Stomach (tissue), 4 donors: ENCODE measurements around the gene TMEM209.

Experiments used
- CTCF ChIP-seq, 7 experiments: fragments of 450-650 bp in 4 of 7; fragments of 200-600 bp in 3 of 7; sonication (generic) in 3 of 7; IDR thresholded peaks; one replicate each; pipeline ENCODE4 v1.5.1; 2016 to 2019; ENCODE audit warnings: antibody characterized with exemption in 7 of 7, control low read depth in 2 of 7, mild to moderate bottlenecking in 1 of 7
- POLR2A ChIP-seq, 4 donors: fragments of 450-650 bp; IDR thresholded peaks; one replicate each; pipeline ENCODE4 v1.6.1; 2016; ENCODE audit warnings: antibody characterized with exemption in 4 of 4, control low read depth in 2 of 4, mild to moderate bottlenecking in 1 of 4, moderate library complexity in 1 of 4

- TF ChIP-seq CTCF (IDR thresholded peaks at IDR 0.05) (no peak), POLR2A (IDR thresholded peaks at IDR 0.05) (no peak)
Observed at GRCh38 chr7:130213828-130214227, 8.6 kb upstream of the TMEM209 start.
